ENCODE results near the gene CCDC158.

DNA sequence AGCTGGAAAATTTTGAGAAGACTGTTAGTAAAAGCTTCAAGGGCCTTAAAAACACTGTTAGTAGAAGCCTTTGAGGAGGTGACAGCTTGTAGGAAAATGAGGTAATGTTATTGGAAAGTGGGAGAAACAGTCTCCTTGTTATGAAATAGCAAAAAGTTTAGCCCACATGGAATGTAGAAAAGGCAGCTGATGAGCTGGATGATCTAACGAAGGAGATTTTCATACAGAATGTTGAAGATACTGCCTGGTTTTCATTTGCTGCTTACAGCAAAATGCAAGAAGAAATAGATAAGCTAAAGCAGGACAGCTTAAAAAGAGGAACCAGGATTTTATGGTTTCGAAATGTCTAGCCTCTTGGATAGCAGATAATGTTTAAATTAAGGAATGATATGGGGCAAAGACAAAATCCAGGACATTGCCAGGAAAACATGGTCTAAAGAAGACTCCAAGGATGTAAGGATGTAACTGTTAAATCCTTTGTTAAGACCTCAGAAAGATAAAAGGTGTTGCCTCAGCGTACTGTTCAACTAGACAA is 124.6 kb downstream of the CCDC158 start:
- TF ChIP-seq, protein P1, sequence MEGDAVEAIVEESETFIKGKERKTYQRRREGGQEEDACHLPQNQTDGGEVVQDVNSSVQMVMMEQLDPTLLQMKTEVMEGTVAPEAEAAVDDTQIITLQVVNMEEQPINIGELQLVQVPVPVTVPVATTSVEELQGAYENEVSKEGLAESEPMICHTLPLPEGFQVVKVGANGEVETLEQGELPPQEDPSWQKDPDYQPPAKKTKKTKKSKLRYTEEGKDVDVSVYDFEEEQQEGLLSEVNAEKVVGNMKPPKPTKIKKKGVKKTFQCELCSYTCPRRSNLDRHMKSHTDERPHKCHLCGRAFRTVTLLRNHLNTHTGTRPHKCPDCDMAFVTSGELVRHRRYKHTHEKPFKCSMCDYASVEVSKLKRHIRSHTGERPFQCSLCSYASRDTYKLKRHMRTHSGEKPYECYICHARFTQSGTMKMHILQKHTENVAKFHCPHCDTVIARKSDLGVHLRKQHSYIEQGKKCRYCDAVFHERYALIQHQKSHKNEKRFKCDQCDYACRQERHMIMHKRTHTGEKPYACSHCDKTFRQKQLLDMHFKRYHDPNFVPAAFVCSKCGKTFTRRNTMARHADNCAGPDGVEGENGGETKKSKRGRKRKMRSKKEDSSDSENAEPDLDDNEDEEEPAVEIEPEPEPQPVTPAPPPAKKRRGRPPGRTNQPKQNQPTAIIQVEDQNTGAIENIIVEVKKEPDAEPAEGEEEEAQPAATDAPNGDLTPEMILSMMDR (IDR thresholded peaks at IDR 0.05) = no peak
- TF ChIP-seq, protein P2, sequence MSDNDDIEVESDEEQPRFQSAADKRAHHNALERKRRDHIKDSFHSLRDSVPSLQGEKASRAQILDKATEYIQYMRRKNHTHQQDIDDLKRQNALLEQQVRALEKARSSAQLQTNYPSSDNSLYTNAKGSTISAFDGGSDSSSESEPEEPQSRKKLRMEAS (IDR thresholded peaks at IDR 0.05) = no peak
- TF ChIP-seq MAFK (IDR thresholded peaks at IDR 0.05; ENCODE audit: partially characterized antibody) (no peak), EP300 (IDR thresholded peaks at IDR 0.05) (no peak), NPAS2 (CRISPR knock-in tag; IDR thresholded peaks at IDR 0.05; ENCODE audit: borderline replicate concordance) (no peak), HDAC2 (IDR thresholded peaks at IDR 0.05) (no peak), MAZ (IDR thresholded peaks at IDR 0.05; ENCODE audit: borderline replicate concordance, low read depth, low read length) (no peak), POLR2A (IDR thresholded peaks at IDR 0.05; ENCODE audit: low read length) (no peak), RCOR1 (IDR thresholded peaks at IDR 0.05; ENCODE audit: low read depth, low read length) (no peak), ZSCAN20 (CRISPR knock-in tag; IDR thresholded peaks at IDR 0.05) (no peak)
- TF ChIP-seq, protein P3, sequence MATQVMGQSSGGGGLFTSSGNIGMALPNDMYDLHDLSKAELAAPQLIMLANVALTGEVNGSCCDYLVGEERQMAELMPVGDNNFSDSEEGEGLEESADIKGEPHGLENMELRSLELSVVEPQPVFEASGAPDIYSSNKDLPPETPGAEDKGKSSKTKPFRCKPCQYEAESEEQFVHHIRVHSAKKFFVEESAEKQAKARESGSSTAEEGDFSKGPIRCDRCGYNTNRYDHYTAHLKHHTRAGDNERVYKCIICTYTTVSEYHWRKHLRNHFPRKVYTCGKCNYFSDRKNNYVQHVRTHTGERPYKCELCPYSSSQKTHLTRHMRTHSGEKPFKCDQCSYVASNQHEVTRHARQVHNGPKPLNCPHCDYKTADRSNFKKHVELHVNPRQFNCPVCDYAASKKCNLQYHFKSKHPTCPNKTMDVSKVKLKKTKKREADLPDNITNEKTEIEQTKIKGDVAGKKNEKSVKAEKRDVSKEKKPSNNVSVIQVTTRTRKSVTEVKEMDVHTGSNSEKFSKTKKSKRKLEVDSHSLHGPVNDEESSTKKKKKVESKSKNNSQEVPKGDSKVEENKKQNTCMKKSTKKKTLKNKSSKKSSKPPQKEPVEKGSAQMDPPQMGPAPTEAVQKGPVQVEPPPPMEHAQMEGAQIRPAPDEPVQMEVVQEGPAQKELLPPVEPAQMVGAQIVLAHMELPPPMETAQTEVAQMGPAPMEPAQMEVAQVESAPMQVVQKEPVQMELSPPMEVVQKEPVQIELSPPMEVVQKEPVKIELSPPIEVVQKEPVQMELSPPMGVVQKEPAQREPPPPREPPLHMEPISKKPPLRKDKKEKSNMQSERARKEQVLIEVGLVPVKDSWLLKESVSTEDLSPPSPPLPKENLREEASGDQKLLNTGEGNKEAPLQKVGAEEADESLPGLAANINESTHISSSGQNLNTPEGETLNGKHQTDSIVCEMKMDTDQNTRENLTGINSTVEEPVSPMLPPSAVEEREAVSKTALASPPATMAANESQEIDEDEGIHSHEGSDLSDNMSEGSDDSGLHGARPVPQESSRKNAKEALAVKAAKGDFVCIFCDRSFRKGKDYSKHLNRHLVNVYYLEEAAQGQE (IDR thresholded peaks at IDR 0.05) = no peak
- TF ChIP-seq, protein P4, sequence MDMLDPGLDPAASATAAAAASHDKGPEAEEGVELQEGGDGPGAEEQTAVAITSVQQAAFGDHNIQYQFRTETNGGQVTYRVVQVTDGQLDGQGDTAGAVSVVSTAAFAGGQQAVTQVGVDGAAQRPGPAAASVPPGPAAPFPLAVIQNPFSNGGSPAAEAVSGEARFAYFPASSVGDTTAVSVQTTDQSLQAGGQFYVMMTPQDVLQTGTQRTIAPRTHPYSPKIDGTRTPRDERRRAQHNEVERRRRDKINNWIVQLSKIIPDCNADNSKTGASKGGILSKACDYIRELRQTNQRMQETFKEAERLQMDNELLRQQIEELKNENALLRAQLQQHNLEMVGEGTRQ (IDR thresholded peaks at IDR 0.05) = no peak
- TF ChIP-seq, protein P5, sequence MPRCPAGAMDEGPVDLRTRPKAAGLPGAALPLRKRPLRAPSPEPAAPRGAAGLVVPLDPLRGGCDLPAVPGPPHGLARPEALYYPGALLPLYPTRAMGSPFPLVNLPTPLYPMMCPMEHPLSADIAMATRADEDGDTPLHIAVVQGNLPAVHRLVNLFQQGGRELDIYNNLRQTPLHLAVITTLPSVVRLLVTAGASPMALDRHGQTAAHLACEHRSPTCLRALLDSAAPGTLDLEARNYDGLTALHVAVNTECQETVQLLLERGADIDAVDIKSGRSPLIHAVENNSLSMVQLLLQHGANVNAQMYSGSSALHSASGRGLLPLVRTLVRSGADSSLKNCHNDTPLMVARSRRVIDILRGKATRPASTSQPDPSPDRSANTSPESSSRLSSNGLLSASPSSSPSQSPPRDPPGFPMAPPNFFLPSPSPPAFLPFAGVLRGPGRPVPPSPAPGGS (IDR thresholded peaks at IDR 0.05) = no peak

Measured in A549 (cell line).